ENCODE results near the gene S100A14.

- TF ChIP-seq TEAD1 (CRISPR knock-in tag; IDR thresholded peaks at IDR 0.05) (no peak), SP1 (CRISPR knock-in tag; conservative IDR thresholded peaks at IDR 0.05) (no peak), CTCF (IDR thresholded peaks at IDR 0.05) (no peak), GABPB1 (CRISPR knock-in tag; IDR thresholded peaks at IDR 0.05) (no peak), ZNF232 (CRISPR knock-in tag; IDR thresholded peaks at IDR 0.05) (no peak)
Observed at GRCh38 chr1:153612111-153612754, 3.9 kb downstream of the S100A14 start.

Measured in WTC11 (cell line).